Kidney capillary endothelial cell (primary cell): Measurements from ENCODE around the gene POLK.
"Not testable (repeated sequence)": the region's sequence is repeated elsewhere in the genome, so short reads cannot be mapped to it uniquely, and the experiment has no call there.

ENCODE experiments used
- DNase-seq: peaks from one replicate; pipeline ENCODE4 v3.0.0-alpha.2; 2018; ENCODE audit warnings: low spot score

Gene POLK

GRCh38 chr5:75610859-75611310 is 99.2 kb downstream of the POLK start:
- DNase-seq: not testable (repeated sequence)

GRCh38 chr5:75611311-75612225 is 99.9 kb downstream of the POLK start, which contains the start of gene ANKDD1B:
Gene ANKDD1B (plus strand): TSS chr5:75611453. CDS start chr5:75611635, 182 bp downstream.
- DNase-seq: no peak

GRCh38 chr5:75612226-75612569 is 100.5 kb downstream of the POLK start:
- no peak for DNase-seq

GRCh38 chr5:75612901-75613300 is 101.2 kb downstream of the POLK start:
- no peak for DNase-seq

- DNase-seq: no peak
These were observed 102.5 kb downstream of the POLK start for GRCh38 chr5:75614176-75614575.

- DNase-seq: no peak
These were observed 104.7 kb downstream of the POLK start for GRCh38 chr5:75616371-75616881.

GRCh38 chr5:75616971-75617621 is 105.4 kb downstream of the POLK start:
- no peak for DNase-seq

- no peak for DNase-seq
These were observed 106.2 kb downstream of the POLK start for GRCh38 chr5:75617736-75618352.

GRCh38 chr5:75620184-75620959 is 108.7 kb downstream of the POLK start:
- DNase-seq: no peak

- no peak for DNase-seq
These were observed 110.9 kb downstream of the POLK start for GRCh38 chr5:75622564-75622963.

GRCh38 chr5:75623846-75624245 is 112.2 kb downstream of the POLK start:
- DNase-seq: no peak

GRCh38 chr5:75626959-75627358 is 115.3 kb downstream of the POLK start:
- DNase-seq: no peak

GRCh38 chr5:75627801-75628200 is 116.1 kb downstream of the POLK start:
- no peak for DNase-seq

GRCh38 chr5:75630875-75631274 is 119.2 kb downstream of the POLK start:
- DNase-seq: no peak

GRCh38 chr5:75632321-75632720 is 120.6 kb downstream of the POLK start:
- no peak for DNase-seq

- no peak for DNase-seq
These were observed 126.3 kb downstream of the POLK start for GRCh38 chr5:75637949-75638348.

GRCh38 chr5:75639535-75640311 is 128.0 kb downstream of the POLK start:
- DNase-seq: no peak

- DNase-seq: peak; percentile 85
These were observed 128.7 kb downstream of the POLK start for GRCh38 chr5:75640395-75640794.

- peak; percentile 38 for DNase-seq
These were observed 129.1 kb downstream of the POLK start for GRCh38 chr5:75640826-75641225.

GRCh38 chr5:75648712-75649111 is 137.0 kb downstream of the POLK start:
- DNase-seq: no peak
